Ishikawa (cell line): ENCODE data around the gene REN.
A peak's percentile ranks its signal among the peaks of the same experiment; 100 is the strongest.

Experiments used
- CEBPB ChIP-seq: IDR thresholded peaks from 2 replicates; pipeline ENCODE4 v1.6.1; 2012
- CREB1 ChIP-seq: IDR thresholded peaks from 2 replicates; pipeline ENCODE4 v1.6.1; 2012; ENCODE audit warnings: low read depth
- EGR1 ChIP-seq: IDR thresholded peaks from 2 replicates; pipeline ENCODE4 v1.6.1; 2012
- EP300 ChIP-seq: IDR thresholded peaks from 2 replicates; pipeline ENCODE4 v1.6.1; 2012; ENCODE audit warnings: borderline replicate concordance
- FOXM1 ChIP-seq: IDR thresholded peaks from 2 replicates; pipeline ENCODE4 v1.6.1; 2012; ENCODE audit warnings: low read depth, borderline replicate concordance
- MAX ChIP-seq: IDR thresholded peaks from 2 replicates; pipeline ENCODE4 v1.6.1; 2012
- NFIC ChIP-seq: IDR thresholded peaks from 2 replicates; pipeline ENCODE4 v1.6.1; 2012
- RAD21 ChIP-seq: IDR thresholded peaks from 2 replicates; pipeline ENCODE4 v1.6.1; 2012; ENCODE audit warnings: low read depth
- REST ChIP-seq: IDR thresholded peaks from 2 replicates; pipeline ENCODE4 v1.6.1; 2012; ENCODE audit warnings: low read depth, mild to moderate bottlenecking
- TAF1 ChIP-seq: IDR thresholded peaks from 2 replicates; pipeline ENCODE4 v1.6.1; 2012; ENCODE audit warnings: low read depth, mild to moderate bottlenecking
- TCF12 ChIP-seq: IDR thresholded peaks from 2 replicates; pipeline ENCODE4 v1.6.1; 2012; ENCODE audit warnings: low read depth
- TEAD4 ChIP-seq: IDR thresholded peaks from 2 replicates; pipeline ENCODE4 v1.6.1; 2012
- USF1 ChIP-seq: IDR thresholded peaks from 2 replicates; pipeline ENCODE4 v1.6.1; 2012
- YY1 ChIP-seq: IDR thresholded peaks from 2 replicates; pipeline ENCODE4 v1.6.1; 2012; ENCODE audit warnings: low read depth
- ZBTB7A ChIP-seq: IDR thresholded peaks from 2 replicates; pipeline ENCODE4 v1.6.1; 2012; ENCODE audit warnings: low read depth

The REN gene

GRCh38 chr1:204130981-204131892 lies 34.9 kb downstream of the REN start:
- no peak for TF ChIP-seq RAD21
- TF ChIP-seq NFIC = peak; percentile 63

GRCh38 chr1:204130178-204130577 lies 36.0 kb downstream of the REN start:
- TF ChIP-seq YY1 (no peak), TCF12 (no peak), USF1 (no peak), CEBPB (no peak), TAF1 (no peak), ZBTB7A (no peak), FOXM1 (no peak), MAX (no peak), EGR1 (no peak), REST (no peak), RAD21 (no peak), EP300 (no peak), CREB1 (no peak), NFIC (no peak)

GRCh38 chr1:204128964-204129896 lies 36.9 kb downstream of the REN start:
- peak; percentile 83 for TF ChIP-seq RAD21
- no peak for TF ChIP-seq EGR1
- TF ChIP-seq REST = no peak
- no peak for TF ChIP-seq ZBTB7A
- TF ChIP-seq NFIC = no peak

- TF ChIP-seq ZBTB7A = no peak
- no peak for TF ChIP-seq CEBPB
- no peak for TF ChIP-seq EGR1
- no peak for TF ChIP-seq YY1
- no peak for TF ChIP-seq MAX
- TF ChIP-seq EP300 = no peak
- TF ChIP-seq TEAD4 = no peak
- no peak for TF ChIP-seq RAD21
- no peak for TF ChIP-seq REST
- TF ChIP-seq TAF1 = no peak
- no peak for TF ChIP-seq FOXM1
- TF ChIP-seq USF1 = no peak
- no peak for TF ChIP-seq TCF12
- no peak for TF ChIP-seq CREB1
- no peak for TF ChIP-seq NFIC
Measured at GRCh38 chr1:204128464-204128963, 37.6 kb downstream of the REN start.
